ENCODE measurements around the gene GALNT18.

GALNT18 gene

GRCh38 chr11:11580012-11580411, 41.8 kb downstream of the GALNT18 start:
- no peak for TF ChIP-seq GABPA (IDR thresholded peaks at IDR 0.05; ENCODE audit: low read depth)
- no peak for TF ChIP-seq CTCF (IDR thresholded peaks at IDR 0.05; ENCODE audit: insufficient read depth, low read length)
- TF ChIP-seq POLR2AphosphoS5 (IDR thresholded peaks at IDR 0.05; ENCODE audit: low read depth), result no peak
- no peak for TF ChIP-seq REST (IDR thresholded peaks at IDR 0.05; ENCODE audit: insufficient replicate concordance, low read depth)
- TF ChIP-seq SPI1 (IDR thresholded peaks at IDR 0.05; ENCODE audit: borderline replicate concordance, low read depth), result no peak
- H3K4me3 ChIP-seq (replicated peaks; ENCODE audit: insufficient read depth, low read length), result no peak overlapping the region
- H3K27ac ChIP-seq (replicated peaks), result no peak overlapping the region
- H3K27me3 ChIP-seq (ENCODE audit: insufficient read depth, poor library complexity, severe bottlenecking), result no peaks in the 10 kb centered on the region
- no peak for DNase-seq (ENCODE audit: low read depth in 1 of 2, low spot score in 1 of 2)

- no peak overlapping the region for H3K27ac ChIP-seq (replicated peaks)
- DNase-seq (ENCODE audit: low read depth in 1 of 2, low spot score in 1 of 2), result no peak
- TF ChIP-seq POLR2AphosphoS5 (IDR thresholded peaks at IDR 0.05; ENCODE audit: low read depth), result no peak
- no peak for TF ChIP-seq CTCF (IDR thresholded peaks at IDR 0.05; ENCODE audit: insufficient read depth, low read length)
- no peak for TF ChIP-seq GABPA (IDR thresholded peaks at IDR 0.05; ENCODE audit: low read depth)
- no peak for TF ChIP-seq REST (IDR thresholded peaks at IDR 0.05; ENCODE audit: insufficient replicate concordance, low read depth)
- TF ChIP-seq SPI1 (IDR thresholded peaks at IDR 0.05; ENCODE audit: borderline replicate concordance, low read depth), result no peak
- no peaks in the 10 kb centered on the region for H3K27me3 ChIP-seq (ENCODE audit: insufficient read depth, poor library complexity, severe bottlenecking)
- no peak overlapping the region for H3K4me3 ChIP-seq (replicated peaks; ENCODE audit: insufficient read depth, low read length)
Observed at GRCh38 chr11:11579012-11579988, 42.5 kb downstream of the GALNT18 start.

- DNase-seq (ENCODE audit: low read depth in 1 of 2, low spot score in 1 of 2), result no peak
Observed at GRCh38 chr11:11577932-11578911, 43.6 kb downstream of the GALNT18 start.

More at GRCh38 chr11:11577932-11578911, 43.6 kb downstream of the GALNT18 start:
- Histone ChIP-seq H3K27ac (replicated peaks) (no peak overlapping the region), H3K27me3 (ENCODE audit: insufficient read depth, poor library complexity, severe bottlenecking) (no peaks in the 10 kb centered on the region), H3K4me3 (replicated peaks; ENCODE audit: insufficient read depth, low read length) (no peak overlapping the region)
- TF ChIP-seq CTCF (IDR thresholded peaks at IDR 0.05; ENCODE audit: insufficient read depth, low read length) (no peak), GABPA (IDR thresholded peaks at IDR 0.05; ENCODE audit: low read depth) (no peak), REST (IDR thresholded peaks at IDR 0.05; ENCODE audit: insufficient replicate concordance, low read depth) (no peak), SPI1 (IDR thresholded peaks at IDR 0.05; ENCODE audit: borderline replicate concordance, low read depth) (no peak), POLR2AphosphoS5 (IDR thresholded peaks at IDR 0.05; ENCODE audit: low read depth) (no peak)
